ENCODE data around the gene FBXO24. TPM values are rescaled to one million over a fixed set of nuclear protein-coding genes. Genes with fewer than 3 reads are reported as not detected.
A peak's percentile ranks its signal among the peaks of the same experiment; 100 is the strongest.
"Not testable (repeated sequence)": the region's sequence is repeated elsewhere in the genome, so short reads cannot be mapped to it uniquely, and the experiment has no call there.

The FBXO24 gene
- total and polyA plus RNA-seq, 8 donors, result 0.37 to 0.88 (median 0.44) TPM; not detected in 3

DNA sequence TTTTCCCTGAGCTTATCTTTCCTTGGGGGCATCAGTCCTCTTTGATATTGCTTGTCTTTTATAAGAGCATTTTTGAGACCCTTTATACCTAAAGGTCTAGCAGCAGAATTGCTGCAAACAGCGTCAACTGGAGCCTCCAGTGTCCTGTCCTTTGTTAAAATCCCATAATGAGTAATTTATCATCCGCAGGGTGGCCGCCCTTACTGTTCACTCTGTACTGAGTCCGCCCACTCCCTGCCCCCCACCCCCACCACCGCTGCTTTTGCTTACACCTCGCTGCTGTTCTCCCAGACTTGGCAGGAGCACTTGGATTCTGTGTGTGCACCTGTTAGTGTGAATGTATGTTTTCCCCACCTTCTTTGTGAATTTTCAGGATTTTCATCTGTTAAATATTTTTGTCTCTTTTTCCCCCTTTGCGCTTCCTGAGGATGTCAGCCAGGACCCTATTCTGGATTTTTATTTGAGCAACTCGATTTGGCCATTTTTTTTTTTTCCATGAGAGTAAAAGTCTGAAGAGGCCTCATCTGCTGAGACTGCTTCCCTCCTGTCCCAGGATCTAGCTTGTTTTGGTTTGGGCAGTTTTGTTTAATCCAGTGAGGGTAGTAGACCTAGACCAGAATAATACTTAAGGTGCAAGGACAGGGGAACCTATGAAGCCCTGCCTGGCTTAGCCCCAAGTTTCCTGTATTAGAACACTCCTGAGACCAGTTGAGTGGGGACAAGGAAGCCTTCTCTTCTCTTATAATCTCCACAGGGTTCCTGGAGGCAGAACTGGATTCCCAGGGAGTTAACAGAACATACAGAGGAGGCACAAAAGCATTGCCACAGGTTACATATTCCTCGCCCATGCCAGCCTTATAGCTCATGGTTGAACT lies 39.0 kb upstream of the FBXO24 start:
- TF ChIP-seq POLR2AphosphoS5 (IDR thresholded peaks at IDR 0.05) (no peak), POLR2A (IDR thresholded peaks at IDR 0.05) (no peak), CTCF (IDR thresholded peaks at IDR 0.05) (no peak), EP300 (IDR thresholded peaks at IDR 0.05) (no peak)
- Histone ChIP-seq H3K9me3 (no peaks in the 10 kb centered on the region), H3K4me1 (peaks cover 70 to 78% (median 76%) of the 10 kb centered on the region in 4 donors), H3K36me3 (peaks cover 12 to 35% (median 31%) of the 10 kb centered on the region in 4 donors), H3K4me3 (peak overlapping the region in 1 of 4 donors; percentile 30), H3K27me3 (no peaks in the 10 kb centered on the region), H3K27ac (peak overlapping the region; percentile 88 to 94 (median 90))
- 32 to 40% (median 33%) methylated on average over 9 of the region's 9 CpGs for WGBS, 5 donors
- intact Hi-C loops (cut with DNase I; ENCODE audit: low total_unique reads), result no loop called here
- DNase-seq, result peak in 1 of 2 donors; percentile 65

GRCh38 chr7:100547872-100548271 lies 38.3 kb upstream of the FBXO24 start:
- Histone ChIP-seq H3K27me3 (no peaks in the 10 kb centered on the region), H3K36me3 (peaks cover 17 to 42% (median 38%) of the 10 kb centered on the region in 4 donors), H3K4me1 (peaks cover 63 to 71% (median 69%) of the 10 kb centered on the region in 4 donors), H3K27ac (peak overlapping the region; percentile 78 to 94 (median 89)), H3K4me3 (no peak overlapping the region), H3K9me3 (no peaks in the 10 kb centered on the region)
- peak in 1 of 2 donors; percentile 64 for DNase-seq
- intact Hi-C loops (cut with DNase I; ENCODE audit: low total_unique reads), result no loop called here
- WGBS, 5 donors, result 18 to 33% (median 30%) methylated on average over 2 of the region's 2 CpGs
- TF ChIP-seq POLR2AphosphoS5 (IDR thresholded peaks at IDR 0.05) (peak in 1 of 3 donors; percentile 15), CTCF (IDR thresholded peaks at IDR 0.05) (no peak)

DNA sequence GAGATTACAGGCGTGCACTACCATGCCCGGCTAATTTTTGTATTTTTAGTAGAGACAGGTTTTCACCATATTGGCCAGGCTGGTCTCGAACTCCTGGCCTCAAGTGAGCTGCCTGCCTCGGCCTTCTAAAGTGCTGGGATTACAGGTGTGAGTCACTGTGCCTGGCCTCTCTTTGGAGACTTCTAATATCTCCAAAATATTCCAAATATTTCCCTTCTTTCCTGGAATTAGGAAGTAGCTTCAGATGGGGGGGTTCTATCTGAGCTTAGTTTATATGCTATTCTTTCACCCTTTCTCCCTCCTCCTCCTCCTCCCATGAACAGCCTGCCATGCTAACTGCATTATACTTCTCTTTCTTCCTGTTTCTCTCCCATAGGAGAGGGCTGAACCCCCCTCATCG lies 37.7 kb upstream of the FBXO24 start:
- H3K27ac ChIP-seq, result peak overlapping the region in 4 of 5 donors; percentile 88 to 94 (median 90)
- H3K9me3 ChIP-seq; intact Hi-C loops (cut with DNase I; ENCODE audit: low total_unique reads); H3K4me3 ChIP-seq; DNase-seq; H3K27me3 ChIP-seq: not testable (repeated sequence)
- peaks cover 57 to 65% (median 63%) of the 10 kb centered on the region in 4 donors for H3K4me1 ChIP-seq
- peaks cover 23 to 48% (median 44%) of the 10 kb centered on the region in 4 donors for H3K36me3 ChIP-seq
- 77 to 87% (median 83%) methylated on average over 5 of the region's 5 CpGs for whole genome bisulfite sequencing, 5 donors

DNA sequence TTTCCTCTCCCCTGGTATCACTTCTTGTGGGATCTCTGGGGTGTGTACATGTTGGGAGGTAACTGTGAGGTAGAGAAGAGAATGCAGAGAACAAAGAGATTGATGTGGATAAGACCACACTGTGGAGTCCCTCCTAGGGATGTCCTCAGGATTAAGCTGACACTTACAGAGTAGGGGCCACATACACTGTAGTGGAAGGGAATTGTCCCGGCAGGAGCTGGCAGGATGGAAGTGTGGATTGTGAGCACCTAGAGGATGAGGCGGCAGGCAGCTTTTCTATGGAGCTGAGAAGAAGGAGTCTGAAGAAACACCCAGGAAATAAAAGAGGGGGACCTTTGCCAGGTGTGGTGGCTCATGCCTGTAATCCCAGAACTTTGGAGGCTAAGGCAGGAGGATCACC lies 33.6 kb upstream of the FBXO24 start:
- Histone ChIP-seq H3K27ac (no peak overlapping the region), H3K36me3 (peaks cover 47 to 87% (median 82%) of the 10 kb centered on the region in 4 donors), H3K4me1 (peaks cover 17 to 24% (median 23%) of the 10 kb centered on the region in 4 donors), H3K9me3 (no peaks in the 10 kb centered on the region), H3K27me3 (no peaks in the 10 kb centered on the region), H3K4me3 (no peak overlapping the region)
- intact Hi-C loops (cut with DNase I; ENCODE audit: low total_unique reads), result no loop called here
- no peak for DNase-seq
- no peak for TF ChIP-seq POLR2AphosphoS5 (IDR thresholded peaks at IDR 0.05)
- TF ChIP-seq EP300 (IDR thresholded peaks at IDR 0.05), result no peak
- TF ChIP-seq POLR2A (IDR thresholded peaks at IDR 0.05), result no peak
- no peak for TF ChIP-seq CTCF (IDR thresholded peaks at IDR 0.05)
- 92 to 97% (median 95%) methylated on average over 2 of the region's 2 CpGs for WGBS, 5 donors

- no peaks in the 10 kb centered on the region for H3K27me3 ChIP-seq
- no peak for DNase-seq
- 95 to 98% (median 96%) methylated on average over 3 of the region's 3 CpGs for WGBS, 5 donors
- intact Hi-C loops (cut with DNase I; ENCODE audit: low total_unique reads), result no loop called here
- peaks cover 47 to 92% (median 87%) of the 10 kb centered on the region in 4 donors for H3K36me3 ChIP-seq
- no peaks in the 10 kb centered on the region for H3K9me3 ChIP-seq
- H3K4me1 ChIP-seq, result peaks cover 12 to 19% (median 18%) of the 10 kb centered on the region in 4 donors
- TF ChIP-seq POLR2A (IDR thresholded peaks at IDR 0.05) (no peak), EP300 (IDR thresholded peaks at IDR 0.05) (no peak), POLR2AphosphoS5 (IDR thresholded peaks at IDR 0.05) (no peak), CTCF (IDR thresholded peaks at IDR 0.05) (no peak)
- no peak overlapping the region for H3K4me3 ChIP-seq
- H3K27ac ChIP-seq, result no peak overlapping the region
Measured at GRCh38 chr7:100553032-100553431, 33.1 kb upstream of the FBXO24 start.

Measured in stomach (tissue), 9 donors.